Hematopoietic multipotent progenitor cell treated with erythropoietin and hydrocortisone succinate and interleukin-3 and kit ligand, for 8 days (in vitro differentiated cells): ENCODE measurements around the gene GALNT5.
"Not testable (repeated sequence)": the region's sequence is repeated elsewhere in the genome, so short reads cannot be mapped to it uniquely, and the experiment has no call there.

Source experiments
- DNase-seq: peaks from one replicate; pipeline ENCODE4 v3.0.0-alpha.2; 2015

GALNT5 gene

GRCh38 chr2:157257312-157258252, at the start of gene GALNT5:
TSS of gene GALNT5 (plus strand) at chr2:157257705. CDS start at chr2:157258083, 378 bp downstream.
- peak; percentile 72 for DNase-seq

- no peak for DNase-seq
Observed at GRCh38 chr2:157216286-157216965, 41.1 kb upstream of the GALNT5 start.

GRCh38 chr2:157217409-157217808, 40.1 kb upstream of the GALNT5 start:
- no peak for DNase-seq

GRCh38 chr2:157218911-157219310, 38.6 kb upstream of the GALNT5 start:
- DNase-seq, result no peak

- no peak for DNase-seq
Observed at GRCh38 chr2:157220502-157220901, 37.0 kb upstream of the GALNT5 start.

GRCh38 chr2:157221394-157221988, 36.0 kb upstream of the GALNT5 start:
- DNase-seq, result peak; percentile 6

GRCh38 chr2:157223624-157224205, 33.8 kb upstream of the GALNT5 start:
- no peak for DNase-seq

GRCh38 chr2:157224448-157224847, 33.1 kb upstream of the GALNT5 start:
- not testable (repeated sequence) for DNase-seq

- no peak for DNase-seq
Observed at GRCh38 chr2:157227592-157227991, 29.9 kb upstream of the GALNT5 start.

GRCh38 chr2:157228946-157229345, 28.6 kb upstream of the GALNT5 start:
- DNase-seq, result peak; percentile 3

- DNase-seq, result no peak
Observed at GRCh38 chr2:157229572-157229971, 27.9 kb upstream of the GALNT5 start.

GRCh38 chr2:157231476-157231875, 26.0 kb upstream of the GALNT5 start:
- no peak for DNase-seq

GRCh38 chr2:157233506-157233905, 24.0 kb upstream of the GALNT5 start:
- DNase-seq, result no peak

- no peak for DNase-seq
Observed at GRCh38 chr2:157236404-157236803, 21.1 kb upstream of the GALNT5 start.

GRCh38 chr2:157238296-157238695, 19.2 kb upstream of the GALNT5 start:
- no peak for DNase-seq

- no peak for DNase-seq
Observed at GRCh38 chr2:157244691-157245090, 12.8 kb upstream of the GALNT5 start.

- DNase-seq, result no peak
Observed at GRCh38 chr2:157245144-157245840, 12.2 kb upstream of the GALNT5 start.

GRCh38 chr2:157245846-157246764, 11.4 kb upstream of the GALNT5 start:
- no peak for DNase-seq

- no peak for DNase-seq
Observed at GRCh38 chr2:157246765-157247407, 10.6 kb upstream of the GALNT5 start.

GRCh38 chr2:157250836-157251235, 6.7 kb upstream of the GALNT5 start:
- no peak for DNase-seq

GRCh38 chr2:157251932-157252331, 5.6 kb upstream of the GALNT5 start:
- no peak for DNase-seq
